NCI-H2227 (cell line): ENCODE measurements around the gene UBQLN3.

Experiments
- DNase-seq: peaks from one replicate; lab custom pipeline; 2025; ENCODE audit not compliant: unreplicated experiment; lab: John Stamatoyannopoulos, UW

The UBQLN3 gene

DNA sequence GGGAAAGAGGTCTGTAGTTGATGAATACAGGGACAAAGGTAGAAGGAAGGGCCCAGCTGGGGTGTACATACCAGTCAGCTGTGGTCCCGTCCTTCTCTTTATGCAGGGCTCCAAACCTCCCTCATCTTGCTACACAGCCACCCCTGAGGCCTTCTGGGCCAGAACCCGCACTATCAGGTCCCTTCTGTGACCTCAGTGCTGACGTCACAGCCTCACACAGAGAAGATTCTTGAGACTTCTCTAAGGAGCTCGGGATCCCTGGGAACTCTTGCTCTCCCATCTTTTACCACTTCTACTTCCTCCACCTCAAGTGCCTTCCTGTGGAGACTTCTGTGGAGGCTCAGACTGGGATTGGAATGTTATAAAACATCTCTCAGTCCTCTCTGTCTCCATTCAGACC is at the start of gene UBQLN3:
UBQLN3 (minus strand) TSS at position 155 of the 400 bp plus-strand sequence. CDS start 399 bp downstream, outside the sequence.
- DNase-seq, result no peak

DNA sequence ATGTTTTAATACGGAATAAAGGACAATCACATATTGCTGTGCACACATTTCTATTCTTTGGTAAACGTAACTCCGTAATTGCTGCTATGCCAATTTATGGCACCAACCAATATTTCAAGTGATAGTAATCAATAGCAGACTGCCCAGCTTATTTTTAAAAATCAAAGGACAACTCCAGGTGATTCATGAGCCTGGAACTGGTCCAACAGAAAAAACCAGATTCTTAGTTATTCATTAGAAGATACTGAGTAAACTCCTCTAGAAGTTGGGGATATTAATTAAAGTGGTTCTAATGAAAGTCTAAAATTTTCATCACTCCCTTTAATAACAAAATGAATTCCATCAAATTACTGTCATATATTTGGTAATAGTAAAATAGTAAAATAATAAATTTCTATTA is 48.0 kb upstream of the UBQLN3 start:
- DNase-seq, result no peak

DNA sequence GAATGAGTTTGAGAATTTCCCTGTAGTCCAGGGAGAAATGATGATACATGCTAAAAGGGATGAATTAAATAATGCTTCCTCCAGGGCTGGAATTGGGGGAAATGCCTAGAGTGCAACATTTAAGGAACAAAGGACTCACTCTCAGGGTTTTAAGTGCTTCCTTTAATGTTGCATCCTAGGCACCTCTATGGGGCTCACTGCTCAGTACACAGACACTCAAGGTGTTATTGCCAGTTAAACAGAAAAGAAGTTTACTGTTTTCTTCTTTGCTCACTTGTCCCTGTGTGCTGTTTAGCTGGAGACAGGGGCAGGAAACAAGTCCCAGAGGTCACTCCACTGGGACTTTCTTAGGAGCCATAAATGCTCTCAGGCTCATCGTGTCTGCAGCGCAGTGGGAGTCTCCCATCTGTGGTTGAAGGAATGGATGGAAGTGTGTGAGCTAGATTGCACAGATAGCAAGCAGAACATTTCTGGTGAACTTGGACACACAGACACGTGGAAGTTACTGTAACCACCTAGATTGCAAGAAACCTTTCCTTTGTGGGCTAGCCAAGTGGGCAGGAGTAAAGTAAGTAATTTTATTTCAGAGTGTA is 46.9 kb upstream of the UBQLN3 start:
- no peak for DNase-seq

DNA sequence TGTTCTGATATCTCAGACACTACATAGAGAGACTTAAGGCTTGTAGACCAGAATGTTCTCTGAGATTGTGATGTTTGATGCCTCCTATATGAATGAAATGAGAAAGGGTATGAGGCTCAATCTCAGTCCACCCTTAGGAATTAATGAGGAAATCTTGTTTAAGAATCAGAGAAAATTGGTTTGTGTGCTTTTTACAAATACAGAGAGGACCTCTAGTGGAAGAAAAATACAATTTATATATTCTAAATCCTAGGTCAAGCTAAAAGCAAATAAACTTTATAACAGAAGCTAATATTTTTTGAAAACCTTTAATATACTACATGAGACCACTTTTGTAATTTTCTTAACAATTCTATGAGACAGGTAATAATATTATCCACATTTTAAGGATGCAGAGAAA is 43.6 kb upstream of the UBQLN3 start:
- no peak for DNase-seq

DNA sequence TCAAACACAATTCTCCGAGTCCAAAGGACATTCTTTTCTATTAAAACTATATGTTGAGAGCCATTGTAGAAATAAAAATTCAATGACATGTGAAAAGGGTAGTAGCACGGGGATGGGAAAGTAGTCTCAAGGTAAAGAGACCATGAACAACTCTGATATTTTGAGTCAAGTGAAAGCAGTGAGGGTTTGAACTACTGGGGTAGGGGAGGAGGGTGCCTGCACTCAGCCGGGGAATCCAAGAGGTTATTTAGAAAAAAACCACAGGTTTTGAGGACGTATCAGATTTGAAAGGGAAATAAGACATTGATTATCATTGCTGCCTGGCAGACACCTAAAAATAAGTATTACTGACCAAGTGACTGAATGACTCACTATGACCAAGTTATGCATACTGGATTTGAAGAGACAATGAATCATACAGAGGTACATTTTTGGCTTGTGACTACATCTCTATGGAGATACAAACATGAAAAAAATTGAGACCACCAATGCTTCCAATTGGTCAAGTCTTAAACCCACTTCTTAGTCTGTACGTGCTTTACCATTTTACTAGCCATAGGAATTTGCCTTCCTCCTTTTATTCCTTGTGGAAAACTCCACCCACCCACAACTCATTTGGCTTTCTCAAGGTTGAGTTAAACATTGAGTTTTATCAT is 40.8 kb upstream of the UBQLN3 start:
- no peak for DNase-seq

DNA sequence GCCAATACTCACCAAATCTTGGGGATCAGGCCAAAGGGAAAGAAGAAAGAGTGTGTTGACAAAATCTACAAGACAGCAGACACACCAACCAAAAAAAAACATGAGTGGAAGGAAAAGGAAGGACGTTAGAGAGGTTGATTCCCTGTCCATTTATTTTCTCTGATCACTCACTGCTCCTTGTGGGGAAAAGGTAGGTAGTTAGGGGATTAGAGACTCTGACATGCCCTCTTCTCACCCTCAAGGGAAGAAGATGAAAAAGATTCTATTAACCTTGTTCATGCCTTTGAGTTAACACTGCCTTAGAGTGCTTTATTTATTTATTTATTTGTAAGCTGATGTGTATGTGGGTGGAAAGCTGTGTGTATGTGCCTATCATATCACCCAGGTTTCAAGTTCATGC is 38.7 kb upstream of the UBQLN3 start, which contains the start of gene OR52H1:
OR52H1 (minus strand) TSS at position 101 of the 400 bp plus-strand sequence. CDS start 3,035 bp downstream, outside the sequence.
- DNase-seq, result no peak

DNA sequence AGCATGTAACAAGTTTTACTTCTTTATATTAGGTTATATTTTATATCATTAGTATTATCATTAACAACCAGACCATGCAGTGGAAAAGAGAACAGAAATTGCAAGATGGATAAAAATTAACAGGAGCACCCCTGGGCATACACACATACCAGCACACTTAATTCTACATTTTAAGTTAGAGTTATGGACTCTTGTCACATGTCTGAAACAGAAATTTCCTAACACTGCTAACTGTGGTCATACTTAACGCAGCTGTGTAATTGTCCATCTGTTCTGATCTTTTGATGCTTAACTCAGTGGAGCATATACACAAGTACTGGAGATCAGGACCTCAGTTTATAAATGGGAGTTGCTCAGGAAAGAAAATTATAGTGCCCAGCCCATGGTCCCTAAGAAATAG is 38.2 kb upstream of the UBQLN3 start:
- no peak for DNase-seq

DNA sequence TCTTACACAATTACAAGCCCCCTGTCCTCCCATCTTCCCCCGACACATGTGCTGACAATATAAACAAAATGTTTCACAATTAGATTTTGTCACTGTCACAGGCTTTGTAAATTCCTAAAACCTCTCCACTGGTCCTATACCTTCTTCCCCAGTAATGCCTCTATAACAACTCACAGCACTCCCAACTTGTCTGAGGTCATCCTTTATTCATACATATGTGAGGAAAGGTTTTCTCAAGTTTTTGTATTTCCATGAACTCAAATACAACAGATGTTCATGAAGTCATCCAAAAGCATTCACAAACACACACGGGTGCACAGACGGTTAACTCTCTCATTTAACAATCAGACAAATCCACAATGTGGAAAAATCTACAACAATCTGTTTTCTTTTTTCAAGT is 36.7 kb upstream of the UBQLN3 start:
- DNase-seq, result no peak

DNA sequence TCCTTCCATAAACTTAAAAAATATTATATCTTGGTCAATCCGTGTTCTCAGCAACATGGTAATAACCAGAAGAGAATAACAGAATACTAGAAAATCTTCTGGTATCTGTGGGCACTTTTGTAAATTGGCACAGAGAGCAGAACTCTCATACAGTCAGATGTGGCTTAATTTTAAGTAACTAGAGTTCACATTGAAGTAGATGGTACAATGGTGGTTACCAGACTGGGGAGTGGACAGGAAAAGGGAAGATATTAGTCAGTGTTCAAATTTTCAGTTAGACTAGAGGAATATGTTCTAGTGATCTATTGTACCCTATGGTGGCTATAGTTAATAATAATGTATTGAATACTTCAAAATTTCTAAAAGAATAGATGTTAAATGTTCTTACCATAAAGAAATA is 31.7 kb upstream of the UBQLN3 start:
- no peak for DNase-seq

DNA sequence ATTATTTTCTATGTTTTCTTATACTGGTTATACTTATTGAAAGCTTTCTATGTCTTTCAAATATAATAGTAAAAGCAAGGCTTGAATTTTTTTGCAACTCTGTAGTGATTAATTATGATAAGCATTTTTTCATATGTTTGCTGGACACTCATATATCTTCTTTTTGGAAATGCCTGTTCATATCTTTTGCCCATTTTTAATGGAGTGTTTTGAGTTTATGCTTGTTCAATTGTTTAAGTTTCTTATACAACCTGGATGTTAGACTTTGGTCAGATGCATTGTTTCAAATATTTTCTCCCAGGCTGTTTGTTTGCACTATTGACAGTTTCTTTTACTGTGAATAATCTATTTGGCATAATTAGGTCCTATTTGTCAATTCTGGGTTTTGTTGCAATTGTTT is 26.7 kb upstream of the UBQLN3 start:
- no peak for DNase-seq

DNA sequence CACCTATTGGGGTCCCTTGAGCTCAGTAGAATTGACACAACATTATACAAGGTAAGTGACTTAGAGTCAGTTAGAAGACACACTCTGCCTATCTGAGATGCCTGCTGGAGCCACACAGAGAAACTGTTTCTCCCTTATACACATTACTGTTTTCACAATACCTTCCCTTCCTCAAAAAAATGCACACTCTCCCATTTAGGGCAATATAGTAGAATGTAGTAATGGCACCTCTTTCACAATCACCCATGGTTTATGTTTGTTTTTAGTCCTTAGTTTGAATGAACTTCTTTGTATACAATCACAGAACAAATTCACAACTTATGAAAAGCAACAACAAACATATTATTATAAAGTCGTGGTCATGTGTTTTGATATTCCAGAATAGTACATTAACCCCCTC is 24.3 kb upstream of the UBQLN3 start:
- no peak for DNase-seq

DNA sequence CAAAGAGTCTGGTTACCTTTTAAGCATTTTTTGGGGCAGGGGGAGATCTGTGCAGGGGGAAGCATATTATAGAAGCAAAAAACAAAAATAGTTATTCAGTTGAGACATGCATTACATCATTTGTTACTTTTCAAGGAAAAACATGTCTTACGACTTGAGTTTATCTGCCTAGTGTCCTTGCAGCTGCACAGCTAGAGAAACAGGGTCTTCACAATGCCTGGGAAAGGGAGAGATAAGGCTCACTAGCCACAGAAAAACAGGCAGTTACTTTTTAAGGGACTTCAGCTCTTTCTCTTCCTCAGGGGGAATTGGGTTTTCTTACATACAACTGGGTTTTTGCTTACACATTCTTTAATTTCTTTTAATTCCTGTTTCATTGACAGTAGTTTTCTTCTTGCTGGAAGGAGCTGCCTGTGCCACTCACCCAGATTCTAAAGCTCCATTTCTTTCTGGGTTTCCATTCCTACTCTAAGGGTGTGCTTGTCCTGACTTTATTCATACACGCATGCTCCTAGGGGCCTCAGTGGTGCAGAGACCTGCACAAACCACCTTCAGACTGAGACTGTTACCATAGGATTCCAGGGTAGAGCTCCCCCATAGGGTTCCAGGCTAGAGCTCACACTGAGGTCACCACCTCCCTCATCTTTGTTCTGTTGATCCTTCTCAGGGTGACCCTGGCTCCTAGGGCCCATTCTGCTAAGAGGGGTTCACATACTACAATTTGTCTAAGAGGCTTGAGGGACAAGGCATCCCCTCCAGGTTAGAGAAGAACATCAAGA is 21.5 kb upstream of the UBQLN3 start:
- no peak for DNase-seq

DNA sequence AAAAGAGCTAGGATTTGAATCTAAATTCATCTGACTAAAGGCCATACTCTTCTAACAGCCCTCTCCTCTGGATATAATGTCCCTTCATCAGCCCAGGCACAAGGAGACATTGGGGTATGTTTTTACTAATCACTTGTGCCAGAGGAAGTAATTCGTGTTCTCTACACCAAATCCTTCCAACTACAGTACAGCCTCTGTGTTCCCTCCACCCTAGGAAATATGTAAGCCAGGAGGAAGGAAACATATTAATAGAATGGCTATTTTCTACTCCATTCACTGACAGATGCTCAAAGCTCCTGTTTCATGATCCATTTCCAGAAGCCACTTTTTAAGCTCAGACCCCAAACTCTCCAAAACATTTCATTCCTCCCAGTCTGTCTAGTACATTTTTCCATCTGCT is 18.7 kb upstream of the UBQLN3 start:
- no peak for DNase-seq

DNA sequence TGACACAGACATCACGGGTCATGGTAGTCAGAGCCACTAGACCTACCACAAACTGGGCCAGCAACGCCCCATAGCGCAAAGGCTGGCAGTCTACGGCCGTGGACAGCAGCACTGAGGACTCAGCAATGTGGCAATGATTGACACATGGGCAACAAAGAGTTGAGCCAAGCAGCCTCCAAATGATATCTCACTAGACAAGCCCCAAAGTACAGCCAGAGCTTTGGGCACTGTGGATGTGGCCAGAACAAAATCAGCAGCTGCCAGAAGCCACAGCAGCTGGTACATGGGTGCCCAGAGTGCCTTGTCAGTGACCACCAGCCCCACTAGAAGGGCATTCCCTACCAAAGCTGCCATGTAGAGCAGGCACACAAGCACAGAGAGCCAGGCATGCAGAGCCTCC is 18.0 kb upstream of the UBQLN3 start:
- DNase-seq, result no peak

DNA sequence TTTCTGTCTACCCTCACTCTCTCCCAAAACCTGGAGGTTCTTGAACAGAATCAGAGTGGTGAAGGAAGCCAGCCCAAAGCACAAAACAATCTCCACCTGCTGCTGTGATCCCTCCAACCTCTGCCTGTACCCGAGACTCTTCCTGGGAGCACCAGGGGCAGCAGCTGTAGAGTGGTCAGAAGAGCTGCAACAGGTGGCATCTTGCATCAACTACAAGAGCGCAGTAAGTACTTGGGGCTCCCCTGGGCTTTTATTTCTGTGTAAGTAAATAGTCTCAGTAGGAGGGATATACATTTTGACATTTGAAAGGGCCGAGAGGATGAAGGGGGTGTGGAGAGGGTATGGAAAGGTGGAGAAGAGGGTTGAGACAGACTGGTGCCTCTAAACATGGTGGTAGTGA is 15.0 kb upstream of the UBQLN3 start:
- DNase-seq, result no peak

DNA sequence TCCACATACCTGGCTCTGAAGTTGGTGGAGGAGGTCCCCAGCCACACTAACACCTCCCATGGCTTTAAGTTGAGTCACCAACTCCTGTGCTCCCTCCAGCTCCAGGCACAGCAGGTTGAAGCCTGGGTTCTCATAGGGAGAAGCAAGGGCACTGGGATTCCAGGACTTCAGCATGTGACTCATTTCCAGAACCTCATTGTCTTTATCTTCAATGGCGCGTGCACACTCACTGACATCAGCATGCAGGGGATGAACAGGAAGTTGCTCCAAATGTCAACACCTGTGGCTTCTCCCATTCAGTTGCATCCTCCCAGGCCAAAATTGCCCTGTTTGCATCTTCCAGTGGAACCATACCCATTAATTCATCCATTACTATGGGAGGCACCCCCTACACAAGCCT is 12.6 kb upstream of the UBQLN3 start:
- DNase-seq, result no peak

DNA sequence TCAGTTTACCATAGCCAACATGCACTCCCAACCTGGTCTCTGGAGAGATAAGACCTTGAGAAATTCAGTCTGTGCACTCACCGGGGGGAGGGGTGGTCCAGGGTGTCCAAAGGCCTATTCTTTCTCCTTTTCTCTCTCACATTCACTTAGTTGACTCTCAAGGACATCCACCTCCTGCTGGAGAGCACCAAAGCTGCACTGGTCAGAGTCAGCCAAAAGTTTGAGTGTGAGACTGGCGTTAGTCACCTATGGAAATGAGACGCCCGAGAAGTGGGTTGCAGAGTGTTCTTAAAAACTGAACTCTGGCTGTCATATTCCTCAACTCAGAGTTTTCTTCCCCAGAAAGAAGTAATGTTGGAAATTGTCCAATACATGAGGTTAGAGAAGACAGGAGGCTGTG is 11.8 kb upstream of the UBQLN3 start:
- DNase-seq, result no peak

DNA sequence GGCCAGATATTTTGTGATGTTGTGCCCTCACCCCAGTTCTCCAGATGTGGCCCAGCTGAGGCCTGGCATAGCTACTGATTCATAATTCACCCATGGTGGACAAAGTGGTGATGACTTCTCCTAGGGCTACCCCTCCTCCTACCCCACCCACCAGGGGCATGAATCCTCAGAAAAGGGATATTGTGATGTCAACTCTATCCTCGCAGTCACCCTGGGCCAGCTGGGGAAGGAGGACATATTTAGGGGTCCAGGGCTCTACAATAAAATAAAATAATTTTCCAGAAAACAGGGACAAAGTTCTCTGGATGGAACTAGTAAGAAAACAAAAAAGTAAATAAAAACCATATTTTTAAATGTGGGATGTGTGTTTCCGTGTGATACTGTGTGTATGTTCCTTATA is 6.8 kb upstream of the UBQLN3 start, which contains the start of gene UBQLNL:
UBQLNL (minus strand) TSS at position 101 of the 400 bp plus-strand sequence. CDS start 258 bp downstream, outside the sequence.
- DNase-seq, result no peak

DNA sequence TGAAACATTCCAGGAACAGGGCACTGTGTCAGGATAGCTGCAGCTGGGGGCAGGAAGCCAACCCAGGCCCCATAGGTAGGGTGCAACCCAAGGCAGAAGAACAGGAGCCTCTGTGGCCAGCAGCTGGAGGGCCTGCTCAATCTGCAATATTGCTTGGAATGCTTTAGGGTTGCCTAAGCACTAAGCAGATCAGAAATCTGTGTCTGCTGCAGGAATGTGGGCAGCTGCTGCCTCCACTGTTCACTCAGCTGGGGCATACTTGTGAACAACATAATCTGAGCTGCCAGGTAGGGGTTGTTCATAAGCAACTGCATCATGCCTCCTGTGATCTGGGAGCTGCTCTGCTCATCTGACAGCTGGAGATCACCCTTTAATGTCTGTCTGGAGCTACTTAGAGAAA is 5.1 kb upstream of the UBQLN3 start:
- no peak for DNase-seq

DNA sequence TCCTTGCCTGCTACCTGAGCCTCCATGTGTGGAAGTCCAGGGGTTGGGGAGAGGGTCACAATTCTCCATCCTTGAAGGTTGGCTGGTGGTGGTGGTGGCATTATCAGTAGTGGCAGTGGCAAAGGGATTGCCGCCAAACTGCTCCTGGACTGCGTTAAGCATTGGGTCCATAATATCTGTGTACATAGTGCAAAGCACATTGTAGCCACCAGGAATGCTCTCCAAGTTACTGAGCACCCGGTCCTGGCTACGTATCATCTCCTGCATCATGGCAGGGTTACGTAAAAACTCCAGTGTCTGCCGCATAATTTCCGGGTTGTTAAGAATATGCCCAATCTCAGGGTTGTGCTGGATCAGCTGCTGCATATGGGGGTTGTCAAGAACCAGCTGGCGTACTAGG is 1.2 kb downstream of the UBQLN3 start:
- DNase-seq, result no peak

DNA sequence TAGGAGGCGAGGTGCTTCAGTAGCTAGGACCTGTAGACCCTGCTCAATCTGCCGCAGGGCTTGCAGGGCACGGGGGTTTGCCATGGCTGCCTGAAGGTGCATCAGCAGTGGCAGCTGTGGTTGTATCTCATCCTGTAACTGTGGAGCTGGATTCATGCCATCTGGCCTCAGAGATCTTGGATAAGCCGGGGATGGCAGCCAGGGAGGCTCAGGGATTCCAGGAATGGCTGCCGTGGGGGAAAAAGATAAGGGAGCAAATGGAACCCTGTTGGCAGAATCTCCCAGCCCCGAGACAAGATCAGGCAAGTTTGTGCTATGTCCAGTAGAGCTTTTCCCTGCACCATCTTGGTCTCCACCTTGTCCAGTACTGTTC is 1.8 kb downstream of the UBQLN3 start:
- no peak for DNase-seq
